Neural cell (in vitro differentiated cells): Measurements from ENCODE around the gene SOAT2. TPM values are rescaled to one million over a fixed set of nuclear protein-coding genes. Genes with fewer than 3 reads are reported as not detected.
A peak's percentile ranks its signal among the peaks of the same experiment; 100 is the strongest.

ENCODE experiments used
- H2AFZ ChIP-seq: fragments of 200-600, 300-800 bp; sonication (generic), shearing (Covaris generic); 2 replicates; pipeline ENCODE4 v1.6.0; 2014; ENCODE audit warnings: low read depth, mild to moderate bottlenecking, antibody characterized with exemption, low read length, moderate library complexity
- H3F3A ChIP-seq: fragments of 200-600 bp; shearing (Covaris generic); 2 replicates; pipeline ENCODE4 v1.6.1; 2016; ENCODE audit warnings: mild to moderate bottlenecking, moderate library complexity, mixed read lengths, antibody characterized with exemption, low read length; ENCODE audit not compliant: insufficient read depth, poor library complexity, severe bottlenecking
- H3K27ac ChIP-seq: fragments of 200-600, 300-800 bp; sonication (generic), shearing (Covaris generic); 2 replicates; pipeline ENCODE4 v1.5.1; 2014; ENCODE audit warnings: mild to moderate bottlenecking, low read length, moderate library complexity
- H3K27me3 ChIP-seq: fragments of 300-800, 200-600 bp; sonication (generic), shearing (Covaris generic); 2 replicates; pipeline ENCODE4 v1.6.0; 2014; ENCODE audit warnings: mild to moderate bottlenecking, low read depth, low read length, moderate library complexity; ENCODE audit not compliant: insufficient read depth
- H3K36me3 ChIP-seq: fragments of 300-800, 200-600 bp; sonication (generic), shearing (Covaris generic); 2 replicates; pipeline ENCODE4 v1.5.1; 2014; ENCODE audit warnings: mild to moderate bottlenecking, antibody characterized with exemption, low read length, moderate library complexity; ENCODE audit not compliant: insufficient read depth
- H3K4me2 ChIP-seq: fragments of 300-800, 200-600 bp; sonication (generic), shearing (Covaris generic); 2 replicates; pipeline ENCODE4 v1.6.0; 2014; ENCODE audit warnings: mild to moderate bottlenecking, low read length
- H3K4me3 ChIP-seq: fragments of 300-800, 200-600 bp; sonication (generic), shearing (Covaris generic); 2 replicates; pipeline ENCODE4 v1.5.1; 2014; ENCODE audit warnings: mild to moderate bottlenecking, low read length, moderate library complexity
- H3K79me2 ChIP-seq: fragments of 200-600 bp; shearing (Covaris generic); replicated peaks from 2 replicates; pipeline ENCODE4 v1.6.0; 2014; ENCODE audit warnings: mild to moderate bottlenecking, low read length, moderate library complexity; ENCODE audit not compliant: insufficient read depth
- H3K9ac ChIP-seq: fragments of 300-800, 200-600 bp; sonication (generic), shearing (Covaris generic); 2 replicates; pipeline ENCODE4 v1.6.1; 2016; ENCODE audit warnings: mild to moderate bottlenecking, low read length, mixed read lengths
- H3K9me2 ChIP-seq: fragments of 200-600 bp; shearing (Covaris generic); 2 replicates; pipeline ENCODE4 v1.6.1; 2016; ENCODE audit warnings: mild to moderate bottlenecking, low read length, mixed read lengths; ENCODE audit not compliant: insufficient read depth
- H3K9me3 ChIP-seq: fragments of 200-600, 300-800 bp; sonication (generic), shearing (Covaris generic); 2 replicates; pipeline ENCODE4 v1.6.1; 2016; ENCODE audit warnings: mild to moderate bottlenecking, mixed run types, low read length, moderate library complexity, mixed read lengths
- H4K20me1 ChIP-seq: fragments of 200-600 bp; shearing (Covaris generic); 2 replicates; pipeline ENCODE4 v1.6.1; 2016; ENCODE audit warnings: mild to moderate bottlenecking, mixed run types; ENCODE audit not compliant: insufficient read depth
- CTCF ChIP-seq: fragments of 450-650 bp; IDR thresholded peaks from 2 replicates; pipeline ENCODE4 v1.5.1; 2014; ENCODE audit warnings: antibody characterized with exemption, mild to moderate bottlenecking, moderate library complexity; ENCODE audit not compliant: poor library complexity, severe bottlenecking
- EP300 ChIP-seq: fragments of 450-650 bp; conservative IDR thresholded peaks from 2 replicates; pipeline ENCODE4 v1.6.1; 2014; ENCODE audit warnings: antibody characterized with exemption, mild to moderate bottlenecking, moderate library complexity; ENCODE audit not compliant: poor library complexity, severe bottlenecking
- EZH2 ChIP-seq: fragments of 200-600, 300-800 bp; shearing (Covaris generic), sonication (generic); IDR thresholded peaks from 2 replicates; pipeline ENCODE4 v1.6.1; 2014; ENCODE audit warnings: antibody characterized with exemption, low read length, borderline replicate concordance, mild to moderate bottlenecking; ENCODE audit not compliant: insufficient read depth, poor library complexity, severe bottlenecking
- MXI1 ChIP-seq: fragments of 450-650 bp; conservative IDR thresholded peaks from 2 replicates; pipeline ENCODE4 v1.6.1; 2014; ENCODE audit warnings: antibody characterized with exemption, mild to moderate bottlenecking; ENCODE audit not compliant: poor library complexity, severe bottlenecking
- POLR2AphosphoS5 ChIP-seq: IDR thresholded peaks from 2 replicates; pipeline ENCODE4 v1.6.1; 2012
- RAD21 ChIP-seq: fragments of 450-650 bp; conservative IDR thresholded peaks from 2 replicates; pipeline ENCODE4 v1.6.1; 2014; ENCODE audit warnings: antibody characterized with exemption, mild to moderate bottlenecking, moderate library complexity
- REST ChIP-seq: IDR thresholded peaks from 2 replicates; pipeline ENCODE4 v1.6.1; 2012; ENCODE audit warnings: borderline replicate concordance
- SMC3 ChIP-seq: fragments of 450-650 bp; conservative IDR thresholded peaks from 2 replicates; pipeline ENCODE4 v1.6.1; 2014; ENCODE audit warnings: antibody characterized with exemption, mild to moderate bottlenecking, moderate library complexity; ENCODE audit not compliant: poor library complexity
- TAF1 ChIP-seq: IDR thresholded peaks from 2 replicates; pipeline ENCODE4 v1.6.1; 2012; ENCODE audit warnings: low read depth
- polyA plus RNA-seq: library from polyadenylated mRNA; depleted of rRNA; stranded (reverse); fragments of >200 nt; gene quantifications from 2 replicates; pipeline ENCODE4 v1.2.3, GENCODE V29; 2014

The SOAT2 gene
- polyA plus RNA-seq, 1 donor from 2014 or later: not detected

- peak overlapping the region; percentile 90 for H3K9ac ChIP-seq
- no peaks in the 10 kb centered on the region for H3K9me2 ChIP-seq
- peak overlapping the region; percentile 27 for H2AFZ ChIP-seq
- H3K27me3 ChIP-seq: no peaks in the 10 kb centered on the region
- peak overlapping the region; percentile 89 for H3K27ac ChIP-seq
- no peaks in the 10 kb centered on the region for H4K20me1 ChIP-seq
- TF ChIP-seq MXI1 (peak; percentile 62), TAF1 (no peak)
- peak overlapping the region; percentile 78 for H3K4me3 ChIP-seq
- H3K9me3 ChIP-seq: no peaks in the 10 kb centered on the region
- H3K36me3 ChIP-seq: peaks cover 5% of the 10 kb centered on the region
- peaks cover 4% of the 10 kb centered on the region for H3F3A ChIP-seq
- peak overlapping the region; percentile 84 for H3K4me2 ChIP-seq
- H3K79me2 ChIP-seq: peaks cover 12% of the 10 kb centered on the region
Measured at GRCh38 chr12:53078425-53079225, 24.7 kb upstream of the SOAT2 start.

DNA sequence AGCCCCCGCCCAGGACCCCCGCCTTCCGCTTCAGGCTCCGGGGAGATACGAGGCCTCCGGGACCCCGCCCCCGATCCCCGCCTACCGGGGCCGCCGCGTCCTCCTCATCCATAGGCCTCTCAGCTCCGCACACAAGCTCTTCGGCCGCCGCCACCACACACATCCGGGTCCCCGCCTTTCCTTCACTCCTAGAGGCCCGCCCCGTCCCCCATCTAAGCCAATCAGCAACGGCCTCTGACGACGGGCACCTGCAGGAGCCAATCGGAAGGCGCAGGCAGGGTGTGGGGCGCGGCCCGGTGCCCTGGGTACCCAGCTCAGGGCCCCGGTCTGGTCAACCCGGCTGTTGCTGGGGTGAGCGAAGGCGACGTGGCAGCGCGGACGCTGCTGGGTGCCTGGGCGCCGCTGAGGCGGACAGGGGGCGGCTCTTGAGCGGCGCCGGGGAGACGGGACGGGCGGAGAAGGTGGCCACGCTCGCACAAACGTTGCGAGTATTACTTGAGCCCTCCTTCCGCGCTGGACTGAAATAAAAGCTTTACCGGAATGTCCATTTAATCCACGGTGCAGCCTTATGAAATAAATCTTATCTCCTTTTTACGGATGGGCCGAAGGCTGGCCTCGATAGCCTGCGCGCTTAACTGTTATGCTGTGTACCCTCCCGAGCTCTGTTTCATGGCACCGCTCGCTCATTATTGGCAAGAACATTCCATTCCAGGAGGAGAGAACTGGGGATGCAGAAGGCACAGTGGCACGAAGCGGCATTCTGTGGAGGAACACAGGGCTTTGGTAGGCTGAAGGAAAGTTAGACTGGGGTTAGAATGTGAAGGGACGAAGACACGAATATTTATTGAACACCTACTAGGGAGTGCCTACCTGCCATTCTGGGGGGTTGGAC is 23.8 kb upstream of the SOAT2 start, which contains the start of gene SPRYD3:
TSS of gene SPRYD3 (minus strand) at position 165 of the 892 bp plus-strand sequence. CDS start at position 108, 57 bp downstream.
- H4K20me1 ChIP-seq: no peaks in the 10 kb centered on the region
- H3K4me3 ChIP-seq: peak within 1 kb of the TSS; percentile 78
- H3F3A ChIP-seq: peaks cover 4% of the 10 kb centered on the region
- peak within 1 kb of the TSS; percentile 90 for H3K9ac ChIP-seq
- no peaks in the 10 kb centered on the region for H3K27me3 ChIP-seq
- H3K27ac ChIP-seq: peak within 1 kb of the TSS; percentile 89
- no peaks in the 10 kb centered on the region for H3K36me3 ChIP-seq
- H3K9me2 ChIP-seq: no peaks in the 10 kb centered on the region
- H3K79me2 ChIP-seq: peaks cover 12% of the 10 kb centered on the region
- TF ChIP-seq EP300: no peak
- peak; percentile 89 for TF ChIP-seq POLR2AphosphoS5
- peak; percentile 61 for TF ChIP-seq TAF1
- TF ChIP-seq RAD21: no peak
- peak; percentile 42 for TF ChIP-seq MXI1
- TF ChIP-seq REST: peak; percentile 62
- no peak for TF ChIP-seq EZH2
- peak; percentile 15 for TF ChIP-seq CTCF
- peak; percentile 37 for TF ChIP-seq SMC3
- H3K4me2 ChIP-seq: peak within 1 kb of the TSS; percentile 84
- H2AFZ ChIP-seq: peak within 1 kb of the TSS; percentile 99
- no peaks in the 10 kb centered on the region for H3K9me3 ChIP-seq
